Subcutaneous abdominal adipose tissue (tissue), 5 donors: ENCODE results near the gene CAPZA2.
"Not testable (repeated sequence)": the region's sequence is repeated elsewhere in the genome, so short reads cannot be mapped to it uniquely, and the experiment has no call there.

Experiments used
- H3K27ac ChIP-seq: one replicate; pipeline ENCODE4 v1.7.0; 2013; ENCODE audit warnings: low read depth, mild to moderate bottlenecking, inconsistent platforms, low read length, moderate library complexity
- H3K27me3 ChIP-seq, 5 donors: one replicate each; pipeline ENCODE4 v1.7.0; 2013; ENCODE audit warnings: low read length in 5 of 5, inconsistent platforms in 1 of 5; ENCODE audit not compliant: control insufficient read depth in 5 of 5, insufficient read depth in 4 of 5
- H3K36me3 ChIP-seq, 5 donors: one replicate each; pipeline ENCODE4 v1.7.0; 2013; ENCODE audit warnings: low read length in 5 of 5; ENCODE audit not compliant: control insufficient read depth in 5 of 5, insufficient read depth in 5 of 5
- H3K4me1 ChIP-seq, 5 donors: one replicate each; pipeline ENCODE4 v1.7.0; 2013; ENCODE audit warnings: low read length in 5 of 5, mild to moderate bottlenecking in 3 of 5, moderate library complexity in 1 of 5; ENCODE audit not compliant: control insufficient read depth in 5 of 5, insufficient read depth in 5 of 5
- H3K4me3 ChIP-seq, 5 donors: one replicate each; pipeline ENCODE4 v1.7.0; 2013; ENCODE audit warnings: low read length in 5 of 5, low read depth in 1 of 5
- H3K9ac ChIP-seq, 5 donors: one replicate each; pipeline ENCODE4 v1.7.0; 2013; ENCODE audit warnings: low read length in 5 of 5, mild to moderate bottlenecking in 4 of 5, moderate library complexity in 3 of 5
- H3K9me3 ChIP-seq, 5 donors: one replicate each; pipeline ENCODE4 v1.7.0; 2013; ENCODE audit warnings: low read length in 5 of 5; ENCODE audit not compliant: control insufficient read depth in 5 of 5
- donor health status: healthy.
- donor health status: healthy.
- donor health status: healthy.
- donor health status: healthy.
- donor health status: healthy.

The CAPZA2 gene

GRCh38 chr7:116862234-116862950, at the start of gene CAPZA2:
Gene CAPZA2 (plus strand): TSS chr7:116862587. CDS start chr7:116862612, 25 bp downstream.
- H3K36me3 ChIP-seq, result no peaks in the 10 kb centered on the region
- peak within 1 kb of the TSS; percentile 68 to 95 (median 91) for H3K4me3 ChIP-seq
- H3K9ac ChIP-seq, result peak within 1 kb of the TSS; percentile 87 to 99 (median 98)
- H3K9me3 ChIP-seq, result no peaks in the 10 kb centered on the region
- peak within 1 kb of the TSS; percentile 97 for H3K27ac ChIP-seq
- H3K27me3 ChIP-seq, result no peaks in the 10 kb centered on the region
- peaks cover 0 to 30% (median 23%) of the 10 kb centered on the region in 5 donors for H3K4me1 ChIP-seq

GRCh38 chr7:116812860-116813259, 49.5 kb upstream of the CAPZA2 start:
- Histone ChIP-seq H3K9ac (no peak overlapping the region), H3K27ac (peak overlapping the region; percentile 2), H3K9me3 (no peaks in the 10 kb centered on the region), H3K36me3 (no peaks in the 10 kb centered on the region), H3K4me3 (no peak overlapping the region), H3K4me1 (peaks cover 0 to 29% (median 11%) of the 10 kb centered on the region in 5 donors), H3K27me3 (no peaks in the 10 kb centered on the region)

- not testable (repeated sequence) for H3K27me3 ChIP-seq, H3K9ac ChIP-seq, H3K9me3 ChIP-seq, H3K4me3 ChIP-seq, H3K36me3 ChIP-seq
- peak overlapping the region; percentile 26 for H3K27ac ChIP-seq
- peaks cover 0 to 29% (median 11%) of the 10 kb centered on the region in 5 donors for H3K4me1 ChIP-seq
Observed at GRCh38 chr7:116813371-116813770, 49.0 kb upstream of the CAPZA2 start.

GRCh38 chr7:116815041-116815440, 47.3 kb upstream of the CAPZA2 start:
- Histone ChIP-seq H3K4me1 (peaks cover 0 to 21% (median 8%) of the 10 kb centered on the region in 5 donors), H3K9ac (no peak overlapping the region), H3K36me3 (no peaks in the 10 kb centered on the region), H3K4me3 (no peak overlapping the region), H3K27me3 (no peaks in the 10 kb centered on the region), H3K27ac (no peak overlapping the region), H3K9me3 (no peaks in the 10 kb centered on the region)

- no peak overlapping the region for H3K4me3 ChIP-seq
- no peak overlapping the region for H3K27ac ChIP-seq
- no peaks in the 10 kb centered on the region for H3K9me3 ChIP-seq
- no peaks in the 10 kb centered on the region for H3K27me3 ChIP-seq
- no peaks in the 10 kb centered on the region for H3K36me3 ChIP-seq
- H3K4me1 ChIP-seq, result peaks cover 0 to 2% (median 0%) of the 10 kb centered on the region in 5 donors
- H3K9ac ChIP-seq, result no peak overlapping the region
Observed at GRCh38 chr7:116820149-116820548, 42.2 kb upstream of the CAPZA2 start.

- not testable (repeated sequence) for H3K27ac ChIP-seq, H3K27me3 ChIP-seq, H3K9ac ChIP-seq, H3K36me3 ChIP-seq, H3K4me1 ChIP-seq, H3K9me3 ChIP-seq, H3K4me3 ChIP-seq
Observed at GRCh38 chr7:116821647-116822046, 40.7 kb upstream of the CAPZA2 start.

- no peak overlapping the region for H3K9ac ChIP-seq
- no peaks in the 10 kb centered on the region for H3K9me3 ChIP-seq
- H3K27ac ChIP-seq, result no peak overlapping the region
- peaks cover 0 to 4% (median 0%) of the 10 kb centered on the region in 5 donors for H3K27me3 ChIP-seq
- no peaks in the 10 kb centered on the region for H3K36me3 ChIP-seq
- H3K4me1 ChIP-seq, result no peaks in the 10 kb centered on the region
- no peak overlapping the region for H3K4me3 ChIP-seq
Observed at GRCh38 chr7:116824449-116824848, 37.9 kb upstream of the CAPZA2 start.

- Histone ChIP-seq H3K4me1 (no peaks in the 10 kb centered on the region), H3K4me3 (no peak overlapping the region), H3K36me3 (no peaks in the 10 kb centered on the region), H3K9ac (no peak overlapping the region), H3K27ac (no peak overlapping the region), H3K9me3 (no peaks in the 10 kb centered on the region), H3K27me3 (peaks cover 0 to 4% (median 0%) of the 10 kb centered on the region in 5 donors)
Observed at GRCh38 chr7:116828281-116828680, 34.1 kb upstream of the CAPZA2 start.

- H3K4me1 ChIP-seq, result no peaks in the 10 kb centered on the region
- no peaks in the 10 kb centered on the region for H3K36me3 ChIP-seq
- no peak overlapping the region for H3K27ac ChIP-seq
- H3K4me3 ChIP-seq, result no peak overlapping the region
- H3K9ac ChIP-seq, result no peak overlapping the region
- peaks cover 0 to 4% (median 0%) of the 10 kb centered on the region in 5 donors for H3K27me3 ChIP-seq
- H3K9me3 ChIP-seq, result no peaks in the 10 kb centered on the region
Observed at GRCh38 chr7:116829041-116829440, 33.3 kb upstream of the CAPZA2 start.

- Histone ChIP-seq H3K9me3 (no peaks in the 10 kb centered on the region), H3K4me3 (no peak overlapping the region), H3K9ac (no peak overlapping the region), H3K27me3 (peaks cover 0 to 4% (median 0%) of the 10 kb centered on the region in 5 donors), H3K4me1 (no peaks in the 10 kb centered on the region), H3K27ac (no peak overlapping the region), H3K36me3 (no peaks in the 10 kb centered on the region)
Observed at GRCh38 chr7:116829493-116829892, 32.9 kb upstream of the CAPZA2 start.
